Skeletal muscle satellite cell (primary cell): ENCODE measurements around the gene NSRP1.
"Not testable (repeated sequence)": the region's sequence is repeated elsewhere in the genome, so short reads cannot be mapped to it uniquely, and the experiment has no call there.

Experiments used
- H3K27me3 ChIP-seq: 2 replicates; pipeline ENCODE4 v1.7.0; 2013; ENCODE audit warnings: low read length; ENCODE audit not compliant: control insufficient read depth, insufficient read depth
- H3K36me3 ChIP-seq: 2 replicates; pipeline ENCODE4 v1.7.0; 2013; ENCODE audit warnings: mild to moderate bottlenecking, control low read depth, low read length; ENCODE audit not compliant: insufficient read depth
- H3K4me1 ChIP-seq: 2 replicates; pipeline ENCODE4 v1.7.0; 2013; ENCODE audit warnings: low read length; ENCODE audit not compliant: control insufficient read depth, insufficient read depth
- H3K4me2 ChIP-seq: 2 replicates; pipeline ENCODE4 v1.7.0; 2013; ENCODE audit warnings: mild to moderate bottlenecking, low read length
- H3K4me3 ChIP-seq: 2 replicates; pipeline ENCODE4 v1.7.0; 2013; ENCODE audit warnings: low read length
- H3K9ac ChIP-seq: 2 replicates; pipeline ENCODE4 v1.7.0; 2013; ENCODE audit warnings: mild to moderate bottlenecking, low read depth, low read length, moderate library complexity
- H3K9me3 ChIP-seq: replicated peaks from 2 replicates; pipeline ENCODE4 v1.7.0; 2013; ENCODE audit warnings: mild to moderate bottlenecking, control low read depth, low read length

NSRP1 gene

DNA sequence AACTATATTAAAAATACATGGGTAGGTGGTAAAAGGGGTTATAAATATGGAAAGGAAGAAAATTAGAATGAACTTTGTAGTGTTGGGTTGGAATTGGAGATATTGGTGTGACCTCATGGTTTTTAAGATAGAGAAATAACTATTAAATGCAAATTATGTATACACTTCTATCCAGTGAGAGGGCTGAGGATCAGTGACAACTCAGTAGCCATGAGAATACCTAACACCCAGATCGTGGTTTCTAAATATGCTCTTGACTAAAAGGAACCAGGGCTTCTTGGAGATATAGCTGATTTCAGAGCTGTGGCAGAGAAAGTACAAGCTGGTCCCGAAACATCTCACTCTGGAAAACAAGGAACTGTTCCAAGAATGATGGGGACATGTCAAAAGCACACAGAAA, 74.5 kb downstream of the NSRP1 start:
- Histone ChIP-seq H3K4me2 (no peak overlapping the region), H3K4me3 (no peak overlapping the region), H3K9me3 (no peaks in the 10 kb centered on the region), H3K4me1 (no peaks in the 10 kb centered on the region), H3K9ac (no peak overlapping the region), H3K36me3 (peaks cover 12% of the 10 kb centered on the region), H3K27me3 (peaks cover 12% of the 10 kb centered on the region)

DNA sequence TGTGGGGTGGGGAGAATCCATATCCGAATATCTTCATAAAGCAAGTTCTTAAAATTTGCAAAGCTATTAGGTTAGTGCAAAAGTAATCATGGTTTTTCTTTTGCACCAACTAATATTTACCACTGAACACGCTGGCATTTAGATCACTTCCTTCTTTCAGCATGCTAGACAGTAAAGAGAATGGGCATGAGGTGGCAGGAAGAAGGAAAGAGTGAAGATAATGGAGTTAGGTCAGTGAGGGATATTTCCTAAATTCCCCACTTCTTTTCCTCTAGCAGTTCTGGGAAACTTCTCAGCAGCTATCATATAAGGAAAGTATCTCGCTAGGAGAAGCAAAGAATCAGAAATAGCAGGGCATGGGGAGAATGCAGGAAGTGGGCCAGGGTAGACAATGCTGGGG, 79.9 kb downstream of the NSRP1 start:
- Histone ChIP-seq H3K27me3 (peaks cover 10% of the 10 kb centered on the region), H3K9me3 (no peaks in the 10 kb centered on the region), H3K4me2 (no peak overlapping the region), H3K4me1 (no peaks in the 10 kb centered on the region), H3K9ac (no peak overlapping the region), H3K4me3 (no peak overlapping the region), H3K36me3 (no peaks in the 10 kb centered on the region)

DNA sequence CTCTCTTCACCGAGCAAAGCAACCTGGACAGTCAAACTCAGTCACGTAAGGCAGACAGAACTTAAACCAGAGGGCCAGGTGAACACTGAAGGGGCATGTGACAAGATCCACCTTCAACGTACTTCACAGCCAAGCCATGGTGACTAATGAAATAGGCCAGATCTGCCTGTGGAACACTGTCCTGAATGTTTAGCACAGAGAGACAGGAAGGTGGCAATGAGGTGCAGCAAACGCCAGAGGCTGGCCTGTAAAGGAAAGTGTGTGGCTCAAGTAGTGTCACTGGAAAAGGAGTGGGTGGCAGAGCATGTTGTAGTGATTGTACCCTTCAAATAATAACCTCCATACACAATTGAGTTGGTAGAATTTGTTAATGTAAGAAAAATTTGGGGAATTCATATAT, 80.8 kb downstream of the NSRP1 start:
- H3K4me3 ChIP-seq = no peak overlapping the region
- no peak overlapping the region for H3K4me2 ChIP-seq
- H3K36me3 ChIP-seq = no peaks in the 10 kb centered on the region
- no peaks in the 10 kb centered on the region for H3K4me1 ChIP-seq
- H3K9me3 ChIP-seq = no peaks in the 10 kb centered on the region
- peaks cover 13% of the 10 kb centered on the region for H3K27me3 ChIP-seq
- no peak overlapping the region for H3K9ac ChIP-seq

DNA sequence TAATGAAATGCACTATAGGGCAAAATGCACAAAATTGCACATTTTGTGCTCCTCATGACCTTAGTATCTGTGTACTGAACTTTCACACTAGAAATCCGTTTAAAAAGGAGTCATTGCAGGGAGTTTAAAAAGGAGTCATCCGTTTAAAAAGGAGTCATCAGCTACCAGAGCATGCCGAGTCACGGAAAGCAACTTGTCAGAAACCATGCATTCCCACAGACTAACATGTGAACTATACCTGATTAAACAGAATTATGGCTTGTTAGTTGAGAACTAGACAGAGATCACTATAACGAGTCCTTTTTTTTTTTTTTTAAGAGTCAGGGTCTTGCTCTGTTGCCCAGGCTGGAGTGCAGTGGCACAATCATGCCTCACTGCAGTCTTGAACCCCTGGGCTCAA, 83.0 kb downstream of the NSRP1 start:
- Histone ChIP-seq H3K36me3 (no peaks in the 10 kb centered on the region), H3K4me3 (no peak overlapping the region), H3K27me3 (peaks cover 22% of the 10 kb centered on the region), H3K9ac (no peak overlapping the region), H3K4me1 (no peaks in the 10 kb centered on the region), H3K9me3 (no peaks in the 10 kb centered on the region), H3K4me2 (no peak overlapping the region)

DNA sequence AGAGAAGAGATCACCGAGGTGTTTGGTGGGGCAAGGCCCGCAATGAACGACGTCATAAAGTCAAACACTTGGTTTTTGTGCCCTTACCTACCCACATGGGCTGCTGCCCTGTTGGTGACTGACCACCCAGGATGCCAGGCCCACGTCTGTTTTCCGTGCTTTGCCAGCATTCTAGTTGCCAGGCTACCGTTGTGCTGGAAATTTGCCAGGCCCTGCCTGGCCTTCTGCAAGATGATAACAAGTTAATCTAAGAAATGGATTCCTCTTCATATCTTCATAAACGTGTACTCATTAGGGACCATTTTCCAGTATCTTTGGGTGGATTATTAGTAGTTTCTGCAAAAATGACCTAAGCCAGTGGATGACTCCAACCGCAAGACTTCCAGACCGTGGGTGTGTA, 83.5 kb downstream of the NSRP1 start:
- H3K4me1 ChIP-seq = no peaks in the 10 kb centered on the region
- no peaks in the 10 kb centered on the region for H3K36me3 ChIP-seq
- H3K9ac ChIP-seq = no peak overlapping the region
- H3K9me3 ChIP-seq = no peaks in the 10 kb centered on the region
- no peak overlapping the region for H3K4me3 ChIP-seq
- H3K27me3 ChIP-seq = peaks cover 25% of the 10 kb centered on the region
- H3K4me2 ChIP-seq = no peak overlapping the region

DNA sequence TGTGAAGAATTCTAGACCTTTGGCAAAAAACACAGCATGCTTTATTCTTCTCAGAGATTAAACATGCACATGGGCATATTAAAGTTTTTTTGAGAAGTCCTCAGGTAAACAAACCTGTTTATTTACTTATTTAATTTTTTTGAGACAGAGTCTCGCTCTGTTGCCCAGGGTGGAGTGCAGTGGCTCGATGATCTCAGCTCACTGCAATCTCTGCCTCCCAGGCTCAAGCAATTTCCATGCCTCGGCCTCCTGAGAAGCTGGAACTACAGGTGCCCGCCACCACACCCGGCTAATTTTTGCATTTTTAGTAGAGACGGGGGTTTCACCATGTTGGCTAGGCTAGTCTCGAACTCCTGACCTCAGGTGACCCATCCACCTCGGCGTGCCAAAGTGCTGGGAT, 84.0 kb downstream of the NSRP1 start:
- not testable (repeated sequence) for H3K4me3 ChIP-seq, H3K9me3 ChIP-seq, H3K4me1 ChIP-seq, H3K9ac ChIP-seq, H3K36me3 ChIP-seq, H3K4me2 ChIP-seq
- H3K27me3 ChIP-seq = peaks cover 31% of the 10 kb centered on the region

DNA sequence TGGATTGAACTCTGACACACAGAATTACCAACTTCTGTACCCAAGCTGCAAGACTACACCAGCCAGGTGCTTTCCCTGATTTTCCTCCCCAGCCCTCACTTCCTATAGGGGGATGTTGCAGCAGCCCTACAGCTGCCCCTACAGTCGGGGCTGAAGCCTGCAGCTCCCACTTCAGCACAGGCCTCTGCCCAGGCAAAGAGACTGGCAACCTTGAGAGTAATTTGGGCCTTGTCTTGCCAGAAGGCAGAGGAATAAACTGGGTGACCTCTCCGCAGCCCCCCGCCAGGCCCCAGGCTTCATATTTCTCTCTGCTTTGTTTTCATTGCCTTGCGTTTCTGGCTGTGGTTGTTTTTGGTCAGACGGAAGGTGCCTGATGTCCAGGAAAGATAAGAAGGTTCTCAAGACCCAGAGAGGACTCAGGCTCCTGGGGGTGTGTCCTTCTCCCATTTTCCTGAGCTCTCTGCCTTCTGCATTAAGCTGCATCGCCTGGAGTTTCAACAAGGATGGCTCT, 86.9 kb downstream of the NSRP1 start:
- Histone ChIP-seq H3K4me1 (no peaks in the 10 kb centered on the region), H3K9me3 (no peaks in the 10 kb centered on the region), H3K4me3 (no peak overlapping the region), H3K27me3 (peaks cover 43% of the 10 kb centered on the region), H3K36me3 (no peaks in the 10 kb centered on the region), H3K9ac (no peak overlapping the region), H3K4me2 (no peak overlapping the region)

DNA sequence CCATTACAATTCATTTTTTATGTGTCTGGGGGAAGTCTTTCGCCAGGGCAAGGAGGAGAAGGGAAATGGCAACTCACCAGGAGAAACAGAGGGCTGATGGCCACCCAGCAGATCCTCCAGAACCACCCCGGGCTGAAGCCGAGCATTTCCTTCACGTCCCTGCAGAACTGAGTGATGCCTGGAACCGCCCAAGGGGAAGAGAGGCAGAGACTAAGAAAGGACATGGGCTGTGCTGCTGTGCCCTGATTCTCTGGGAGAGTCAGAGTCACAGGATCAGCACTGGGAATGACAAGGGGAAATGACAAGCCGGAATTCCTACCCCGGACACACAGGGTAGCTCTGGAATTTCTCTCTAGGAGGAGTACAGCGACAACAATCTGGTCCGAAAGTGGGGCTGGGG, 91.0 kb downstream of the NSRP1 start:
- Histone ChIP-seq H3K36me3 (no peaks in the 10 kb centered on the region), H3K9ac (no peak overlapping the region), H3K4me2 (no peak overlapping the region), H3K4me3 (no peak overlapping the region), H3K4me1 (no peaks in the 10 kb centered on the region), H3K9me3 (no peaks in the 10 kb centered on the region), H3K27me3 (peaks cover 56% of the 10 kb centered on the region)

DNA sequence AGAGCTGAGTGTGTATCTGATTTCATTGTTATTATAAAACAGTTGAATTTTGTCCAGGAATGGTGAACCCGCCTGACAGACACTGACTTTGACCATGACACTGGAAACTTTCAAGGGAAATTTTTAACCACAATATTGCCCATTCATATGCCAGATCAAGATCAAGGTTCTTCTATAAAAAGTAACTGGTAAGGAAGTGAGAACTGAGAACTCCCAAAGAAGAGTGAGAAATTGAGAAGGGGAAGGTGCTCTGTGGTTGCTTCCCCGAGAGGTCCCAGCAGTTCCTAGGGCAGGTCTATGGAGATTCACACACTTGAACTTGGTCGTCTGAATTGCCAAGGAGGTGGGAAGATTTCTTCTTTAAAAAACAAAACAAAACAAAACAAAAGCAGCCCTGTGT, 91.6 kb downstream of the NSRP1 start:
- Histone ChIP-seq H3K4me3 (no peak overlapping the region), H3K27me3 (peaks cover 55% of the 10 kb centered on the region), H3K9me3 (no peaks in the 10 kb centered on the region), H3K9ac (no peak overlapping the region), H3K4me1 (no peaks in the 10 kb centered on the region), H3K36me3 (no peaks in the 10 kb centered on the region), H3K4me2 (no peak overlapping the region)

DNA sequence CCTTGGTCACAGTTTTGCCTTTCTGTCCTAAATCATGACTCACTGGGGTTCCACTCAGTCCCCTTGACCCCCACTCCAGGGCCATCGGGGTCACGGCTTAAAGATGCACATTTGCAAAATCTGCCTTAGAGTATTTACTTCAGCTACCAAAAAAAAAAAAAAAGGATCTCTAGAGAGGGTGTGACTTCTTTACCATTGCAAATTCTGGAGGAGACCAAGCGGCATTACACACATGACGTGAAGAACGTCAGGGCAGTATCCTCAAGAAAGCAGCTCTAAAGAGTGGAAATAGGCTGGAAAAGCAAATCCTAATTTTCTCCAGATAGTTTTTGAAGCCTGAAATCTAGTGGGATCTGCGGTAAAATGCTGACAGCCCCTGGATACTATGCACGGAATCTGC, 93.3 kb downstream of the NSRP1 start:
- no peaks in the 10 kb centered on the region for H3K9me3 ChIP-seq
- no peak overlapping the region for H3K9ac ChIP-seq
- H3K4me2 ChIP-seq = no peak overlapping the region
- H3K4me3 ChIP-seq = no peak overlapping the region
- H3K36me3 ChIP-seq = no peaks in the 10 kb centered on the region
- no peaks in the 10 kb centered on the region for H3K4me1 ChIP-seq
- H3K27me3 ChIP-seq = peaks cover 43% of the 10 kb centered on the region

DNA sequence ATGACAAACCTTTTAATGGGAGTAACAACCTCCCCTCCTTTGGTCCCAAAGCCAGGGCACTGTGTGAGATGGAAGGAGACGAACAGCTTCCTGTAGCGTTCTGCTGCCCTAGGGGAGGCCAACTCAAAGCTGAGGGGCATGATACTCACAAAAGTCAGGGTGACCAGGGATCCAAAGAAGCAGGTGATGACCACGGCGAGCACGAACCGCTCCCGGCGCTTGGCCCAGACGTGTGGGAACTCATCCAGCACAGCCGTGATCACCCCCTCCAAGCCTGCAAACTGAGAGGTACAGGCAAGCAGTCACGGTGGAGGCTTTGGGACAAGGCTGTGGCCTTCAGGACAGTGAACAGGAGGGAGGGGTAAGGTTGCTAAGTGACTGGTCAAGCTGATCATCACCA, 93.8 kb downstream of the NSRP1 start:
- peaks cover 39% of the 10 kb centered on the region for H3K27me3 ChIP-seq
- no peaks in the 10 kb centered on the region for H3K36me3 ChIP-seq
- no peak overlapping the region for H3K4me2 ChIP-seq
- H3K4me3 ChIP-seq = no peak overlapping the region
- no peaks in the 10 kb centered on the region for H3K4me1 ChIP-seq
- no peak overlapping the region for H3K9ac ChIP-seq
- no peaks in the 10 kb centered on the region for H3K9me3 ChIP-seq

DNA sequence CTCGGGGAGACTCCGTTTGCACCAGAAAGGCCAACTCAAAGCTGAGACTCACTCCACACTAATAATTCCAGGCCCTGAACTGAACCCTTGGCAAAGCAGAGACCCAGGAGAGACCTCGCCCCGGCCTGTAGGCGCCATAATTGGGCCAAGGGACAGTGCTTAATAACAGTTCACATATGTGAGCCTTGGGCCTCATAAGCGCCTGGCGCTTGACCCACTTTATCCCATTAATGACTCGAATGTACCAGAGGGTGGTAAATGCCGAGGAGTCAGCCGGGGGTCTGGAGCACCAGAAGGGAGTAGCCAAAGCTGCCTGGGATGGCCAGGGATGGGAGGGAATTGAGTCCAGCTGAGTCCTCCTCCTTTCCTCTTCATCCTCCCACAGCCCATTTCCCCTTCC, 94.3 kb downstream of the NSRP1 start:
- Histone ChIP-seq H3K27me3 (peaks cover 36% of the 10 kb centered on the region), H3K36me3 (no peaks in the 10 kb centered on the region), H3K4me2 (no peak overlapping the region), H3K9ac (no peak overlapping the region), H3K9me3 (no peaks in the 10 kb centered on the region), H3K4me3 (no peak overlapping the region), H3K4me1 (no peaks in the 10 kb centered on the region)
